IMR-90 (cell line): ENCODE results near the gene ZDHHC6.

Experiments used
- CTCF ChIP-seq: conservative IDR thresholded peaks from 2 replicates; pipeline ENCODE4 v1.5.1; 2012; ENCODE audit warnings: mild to moderate bottlenecking, low read depth, low read length, improper control_type of control experiment
- MAZ ChIP-seq: IDR thresholded peaks from 2 replicates; pipeline ENCODE4 v1.6.1; 2012; ENCODE audit warnings: low read depth, mild to moderate bottlenecking, low read length, improper control_type of control experiment, moderate library complexity, borderline replicate concordance
- POLR2A ChIP-seq: IDR thresholded peaks from 2 replicates; pipeline ENCODE4 v1.6.1; 2012; ENCODE audit warnings: mild to moderate bottlenecking, low read depth, low read length
- USF2 ChIP-seq: fragments of 150-350 bp; IDR thresholded peaks from 2 replicates; pipeline ENCODE4 v1.6.1; 2017; ENCODE audit warnings: mild to moderate bottlenecking, antibody characterized with exemption, low read length, low read depth

- no peak for TF ChIP-seq CTCF
- TF ChIP-seq POLR2A: no peak
- no peak for TF ChIP-seq MAZ
- no peak for TF ChIP-seq USF2
Observed at GRCh38 chr10:112388548-112388947, 58.2 kb downstream of the ZDHHC6 start.
